Cardiac septum (tissue), 1 donor: Measurements from ENCODE around the gene NBEAL2. TPM values are rescaled to one million over a fixed set of nuclear protein-coding genes. Genes with fewer than 3 reads are reported as not detected.

Source experiments
- DNase-seq: peaks from one replicate; pipeline ENCODE4 v3.0.0-alpha.2; 2020; ENCODE audit warnings: low spot score
- intact Hi-C: fragments of 100-400 bp; cut with DNase I; formaldehyde crosslinking; loops from one replicate; pipeline ENCODE4 v1.14.0; 2022
- total RNA-seq: library from RNA; stranded (reverse); fragmentation: NEBNext Ultra II Directional; extraction: Animal tissue kit (Norgen Biotek cat#: 25700); gene quantifications from one replicate; pipeline ENCODE4 v1.2.1, GENCODE V29; 2021
- donor health status: DM: no; HTN: no; CAD: no.

Gene NBEAL2
- total RNA-seq, 1 donor from 2014 or later: 14.2 TPM

GRCh38 chr3:47057212-47057671 lies 77.8 kb downstream of the NBEAL2 start:
- intact Hi-C loops: no loop called here

More at GRCh38 chr3:47057212-47057671, 77.8 kb downstream of the NBEAL2 start:
- DNase-seq: no peak

Other genes with a start within 250 kb of the NBEAL2 start
- gene MYL3, start 116.2 kb upstream of the NBEAL2 start, total RNA-seq: 3,804 TPM
- 5.4 TPM for gene PTH1R, start 101.9 kb upstream of the NBEAL2 start, total RNA-seq
- 35.6 TPM for gene CCDC12, start 2.9 kb upstream of the NBEAL2 start, total RNA-seq
- gene SETD2, start 184.4 kb downstream of the NBEAL2 start, total RNA-seq: 35.6 TPM